ENCODE measurements around the gene BAZ1B. TPM values are rescaled to one million over a fixed set of nuclear protein-coding genes. Genes with fewer than 3 reads are reported as not detected.

The BAZ1B gene
- total and polyA plus RNA-seq, 12 donors = 14.5 to 65.5 (median 43.7) TPM

GRCh38 chr7:73437621-73438416, 84.3 kb downstream of the BAZ1B start:
- H3K27ac ChIP-seq = no peak overlapping the region
- WGBS, 4 donors = 63 to 69% (median 67%) methylated on average over 14 to 16 of the region's 16 CpGs
- intact Hi-C loops (cut with DNase I) = loop anchor here in 1 of 2 donors (5.0 kb wide), 1 partner anchor 106 kb away; no protein-coding TSS in a partner anchor

GRCh38 chr7:73437091-73437490, 85.0 kb downstream of the BAZ1B start:
- Histone ChIP-seq H3K27me3 (no peaks in the 10 kb centered on the region), H3K4me3 (no peak overlapping the region), H3K36me3 (replicated peaks in 1 of 2) (peaks cover 0 to 17% of the 10 kb centered on the region in 2 donors), H3K4me1 (replicated peaks in 1 of 2) (peaks cover 0 to 4% of the 10 kb centered on the region in 2 donors), H3K27ac (no peak overlapping the region), H3K9me3 (replicated peaks in 1 of 3) (no peaks in the 10 kb centered on the region)
- no peak for DNase-seq
- intact Hi-C loops (cut with DNase I) = loop anchor here in 1 of 2 donors (5.0 kb wide), 1 partner anchor 105 kb away; no protein-coding TSS in a partner anchor
- 85 to 89% (median 87%) methylated on average over 9 to 10 of the region's 10 CpGs for WGBS, 4 donors
- no peak for TF ChIP-seq CTCF (IDR thresholded peaks at IDR 0.05)
- TF ChIP-seq POLR2A (IDR thresholded peaks at IDR 0.05) = no peak

More at GRCh38 chr7:73437621-73438416, 84.3 kb downstream of the BAZ1B start:
- Histone ChIP-seq H3K4me3 (no peak overlapping the region), H3K4me1 (replicated peaks in 1 of 2) (peaks cover 0 to 4% of the 10 kb centered on the region in 2 donors), H3K9me3 (replicated peaks in 1 of 3) (no peaks in the 10 kb centered on the region), H3K27me3 (no peaks in the 10 kb centered on the region), H3K36me3 (replicated peaks in 1 of 2) (peaks cover 0 to 25% of the 10 kb centered on the region in 2 donors)
- no peak for DNase-seq
- TF ChIP-seq CTCF (IDR thresholded peaks at IDR 0.05) (no peak), POLR2A (IDR thresholded peaks at IDR 0.05) (no peak)

GRCh38 chr7:73436031-73436929, 85.8 kb downstream of the BAZ1B start:
- TF ChIP-seq POLR2A (IDR thresholded peaks at IDR 0.05) (no peak), CTCF (IDR thresholded peaks at IDR 0.05) (no peak)
- intact Hi-C loops (cut with DNase I) = loop anchor here in 1 of 2 donors (5.0 kb wide), 1 partner anchor 104 kb away; no protein-coding TSS in a partner anchor
- H3K36me3 ChIP-seq (replicated peaks in 1 of 2) = peaks cover 0 to 9% of the 10 kb centered on the region in 2 donors
- no peaks in the 10 kb centered on the region for H3K9me3 ChIP-seq (replicated peaks in 1 of 3)
- DNase-seq = peak in 1 of 7 donors; percentile 18
- WGBS, 4 donors = 38 to 56% (median 49%) methylated on average over 8 to 20 of the region's 20 CpGs
- H3K4me1 ChIP-seq (replicated peaks in 1 of 2) = peaks cover 0 to 4% of the 10 kb centered on the region in 2 donors
- no peak overlapping the region for H3K4me3 ChIP-seq
- no peak overlapping the region for H3K27ac ChIP-seq
- H3K27me3 ChIP-seq = no peaks in the 10 kb centered on the region

All from adrenal gland (tissue), 12 donors.